Endodermal cell (in vitro differentiated cells): ENCODE data around the gene GPC6. TPM values are rescaled to one million over a fixed set of nuclear protein-coding genes. Genes with fewer than 3 reads are reported as not detected.

ENCODE experiments used
- DNase-seq: peaks from one replicate; pipeline ENCODE4 v3.0.0-alpha.2; 2017
- H3K27ac ChIP-seq: 2 replicates; pipeline ENCODE4 v1.5.1; 2013; ENCODE audit warnings: mild to moderate bottlenecking, low read depth, low read length, moderate library complexity
- H3K27me3 ChIP-seq: 2 replicates; pipeline ENCODE4 v1.6.1; 2013; ENCODE audit warnings: mild to moderate bottlenecking, low read length, moderate library complexity; ENCODE audit not compliant: insufficient read depth, control insufficient read depth, poor library complexity, severe bottlenecking
- H3K36me3 ChIP-seq: 2 replicates; pipeline ENCODE4 v1.7.0; 2013; ENCODE audit warnings: mild to moderate bottlenecking, low read length, moderate library complexity; ENCODE audit not compliant: control insufficient read depth, insufficient read depth
- H3K4me1 ChIP-seq: one replicate; pipeline ENCODE4 v1.7.0; 2013; ENCODE audit warnings: low read length; ENCODE audit not compliant: control insufficient read depth, insufficient read depth
- H3K4me3 ChIP-seq: 2 replicates; pipeline ENCODE4 v1.5.1; 2013; ENCODE audit warnings: mild to moderate bottlenecking, low read length, moderate library complexity
- H3K9ac ChIP-seq: 2 replicates; pipeline ENCODE4 v1.6.1; 2013; ENCODE audit warnings: mild to moderate bottlenecking, low read length, moderate library complexity; ENCODE audit not compliant: poor library complexity, severe bottlenecking; ENCODE audit errors: extremely low read depth
- H3K9me3 ChIP-seq: 2 replicates; pipeline ENCODE4 v1.6.1; 2013; ENCODE audit warnings: mild to moderate bottlenecking, low read length, moderate library complexity; ENCODE audit not compliant: control insufficient read depth
- H3K27ac Mint-ChIP-seq: 2 replicates; pipeline ENCODE4 v1.8.0; 2020; ENCODE audit warnings: mixed read lengths
- H3K27me3 Mint-ChIP-seq: 2 replicates; pipeline ENCODE4 v1.8.0; 2021; ENCODE audit warnings: mild to moderate bottlenecking, mixed read lengths; ENCODE audit not compliant: insufficient read depth
- H3K36me3 Mint-ChIP-seq: 2 replicates; pipeline ENCODE4 v1.8.0; 2020; ENCODE audit warnings: low read depth, mixed read lengths
- H3K4me1 Mint-ChIP-seq: 2 replicates; pipeline ENCODE4 v1.8.0; 2020; ENCODE audit warnings: mixed read lengths
- H3K4me3 Mint-ChIP-seq: 2 replicates; pipeline ENCODE4 v1.8.0; 2020; ENCODE audit warnings: mild to moderate bottlenecking, moderate library complexity, mixed read lengths
- H3K9me3 Mint-ChIP-seq: 2 replicates; pipeline ENCODE4 v1.8.0; 2020; ENCODE audit warnings: mild to moderate bottlenecking, mixed read lengths
- WGBS, 2 experiments: methylation state at CpG; one replicate each; pipeline versions ENCODE4 v1.1.5 to v1.1.7; 2013; ENCODE audit warnings: missing lambda C conversion rate in 2 of 2, mixed read lengths in 1 of 2; ENCODE audit not compliant: insufficient coverage in 1 of 2, insufficient read length in 1 of 2; 5-methylcytosine and 5-hydroxymethylcytosine counted together
- total RNA-seq, 2 donors: library from RNA; stranded (reverse); fragmentation: NEBNext Ultra II Directional in 1 of 2; extraction: Animal tissue kit (Norgen Biotek cat#: 25700) in 1 of 2; gene quantifications; 2 replicates in 1 of 2; 3 replicates in 1 of 2; pipeline ENCODE4 v1.2.1, GENCODE V29; 2021
- TF ChIP-seq, protein P1 (sequence below): fragments of 200-600 bp; sonication (generic); conservative IDR thresholded peaks from 2 replicates; pipeline ENCODE4 v1.5.0; 2021; ENCODE audit warnings: antibody characterized with exemption, mild to moderate bottlenecking

The GPC6 gene
- total RNA-seq, 2 donors from 2014 or later = 69.6 to 80.4 TPM

DNA sequence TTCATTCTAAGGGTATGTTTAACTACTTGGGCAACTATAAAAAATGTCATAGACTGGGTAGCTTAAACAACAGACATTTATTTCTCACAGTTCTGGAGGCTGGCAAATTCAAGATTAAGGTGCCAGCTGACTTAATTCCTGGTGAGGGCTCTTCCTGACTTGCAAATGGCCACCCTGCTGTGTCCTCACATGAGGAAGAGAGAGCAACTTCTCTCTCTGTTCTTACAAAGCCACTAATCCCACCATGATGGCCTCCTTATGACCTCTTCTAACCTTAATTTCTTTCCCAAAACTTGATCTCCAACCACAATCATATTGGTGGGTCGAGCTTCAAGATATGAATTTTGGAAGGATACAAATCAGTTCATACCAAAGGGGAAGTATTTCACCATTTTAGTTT lies 853.9 kb downstream of the GPC6 start:
- Histone ChIP-seq H3K9ac (no peak overlapping the region), H3K27ac (no peak overlapping the region), H3K4me1 (no peaks in the 10 kb centered on the region), H3K36me3 (no peaks in the 10 kb centered on the region), H3K27me3 (no peaks in the 10 kb centered on the region), H3K9me3 (peaks cover 21% of the 10 kb centered on the region), H3K4me3 (no peak overlapping the region)
- DNase-seq = peak; percentile 60
- TF ChIP-seq, protein P1, sequence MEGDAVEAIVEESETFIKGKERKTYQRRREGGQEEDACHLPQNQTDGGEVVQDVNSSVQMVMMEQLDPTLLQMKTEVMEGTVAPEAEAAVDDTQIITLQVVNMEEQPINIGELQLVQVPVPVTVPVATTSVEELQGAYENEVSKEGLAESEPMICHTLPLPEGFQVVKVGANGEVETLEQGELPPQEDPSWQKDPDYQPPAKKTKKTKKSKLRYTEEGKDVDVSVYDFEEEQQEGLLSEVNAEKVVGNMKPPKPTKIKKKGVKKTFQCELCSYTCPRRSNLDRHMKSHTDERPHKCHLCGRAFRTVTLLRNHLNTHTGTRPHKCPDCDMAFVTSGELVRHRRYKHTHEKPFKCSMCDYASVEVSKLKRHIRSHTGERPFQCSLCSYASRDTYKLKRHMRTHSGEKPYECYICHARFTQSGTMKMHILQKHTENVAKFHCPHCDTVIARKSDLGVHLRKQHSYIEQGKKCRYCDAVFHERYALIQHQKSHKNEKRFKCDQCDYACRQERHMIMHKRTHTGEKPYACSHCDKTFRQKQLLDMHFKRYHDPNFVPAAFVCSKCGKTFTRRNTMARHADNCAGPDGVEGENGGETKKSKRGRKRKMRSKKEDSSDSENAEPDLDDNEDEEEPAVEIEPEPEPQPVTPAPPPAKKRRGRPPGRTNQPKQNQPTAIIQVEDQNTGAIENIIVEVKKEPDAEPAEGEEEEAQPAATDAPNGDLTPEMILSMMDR = no peak
- Mint-ChIP-seq H3K27me3 (peaks cover 2% of the 10 kb centered on the region), H3K9me3 (peaks cover 20% of the 10 kb centered on the region), H3K4me1 (peaks cover 13% of the 10 kb centered on the region), H3K27ac (no peak overlapping the region), H3K36me3 (peaks cover 13% of the 10 kb centered on the region), H3K4me3 (no peak overlapping the region)
- WGBS, 2 experiments = 85% methylated on average over 1 of the region's 1 CpG; no CpG with 5 or more reads in 1 of the 2 experiments

DNA sequence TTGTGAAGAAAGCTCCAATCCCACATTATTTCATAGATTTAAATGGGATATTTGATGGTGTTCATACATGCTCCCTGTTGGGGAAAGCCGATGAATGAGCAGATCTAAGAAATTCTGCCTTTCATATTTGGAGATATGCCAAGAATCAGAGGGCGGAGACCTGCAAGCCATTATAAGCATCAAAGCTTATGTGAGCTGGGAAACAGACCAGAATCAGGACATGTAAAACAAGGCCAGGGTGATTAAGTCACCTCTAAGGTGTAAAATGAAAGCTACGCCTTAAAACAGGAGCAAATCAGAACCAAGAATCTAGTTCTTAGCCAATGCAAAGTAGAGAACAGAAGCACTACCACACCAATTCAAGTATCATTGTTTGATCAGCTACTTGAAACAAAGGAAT lies 860.5 kb downstream of the GPC6 start:
- DNase-seq = no peak
- Histone ChIP-seq H3K9me3 (peaks cover under 1% of the 10 kb centered on the region), H3K36me3 (no peaks in the 10 kb centered on the region), H3K27me3 (no peaks in the 10 kb centered on the region), H3K4me1 (no peaks in the 10 kb centered on the region), H3K9ac (no peak overlapping the region), H3K4me3 (no peak overlapping the region), H3K27ac (no peak overlapping the region)
- no peak overlapping the region for H3K27ac Mint-ChIP-seq
- WGBS, 2 experiments = 91 to 100% methylated on average over 3 of the region's 3 CpGs
- TF ChIP-seq, protein P1 = no peak
- H3K27me3 Mint-ChIP-seq = peaks cover 2% of the 10 kb centered on the region
- peaks cover 6% of the 10 kb centered on the region for H3K4me1 Mint-ChIP-seq
- H3K36me3 Mint-ChIP-seq = peaks cover 2% of the 10 kb centered on the region
- no peak overlapping the region for H3K4me3 Mint-ChIP-seq
- no peaks in the 10 kb centered on the region for H3K9me3 Mint-ChIP-seq

DNA sequence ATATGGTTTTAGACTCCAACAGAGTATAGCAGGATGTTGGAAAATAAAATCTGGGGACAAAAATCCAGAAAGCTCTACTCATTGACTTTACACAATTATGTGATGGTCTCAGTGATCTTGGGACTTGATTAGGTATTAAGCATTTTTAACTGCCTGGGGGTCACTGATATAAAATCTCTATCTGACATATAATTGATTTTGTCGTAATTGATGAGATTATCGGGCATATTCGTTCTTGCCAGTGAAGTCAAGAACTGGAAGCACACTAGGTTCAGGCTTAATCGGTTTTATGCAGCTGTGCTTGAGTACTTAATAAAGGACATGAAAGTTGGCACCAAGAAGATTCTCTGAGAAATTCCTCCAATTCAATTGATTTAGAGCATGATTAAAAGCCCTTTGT lies 862.1 kb downstream of the GPC6 start:
- no peak overlapping the region for H3K27ac Mint-ChIP-seq
- TF ChIP-seq, protein P1 = no peak

More for the DNA sequence above, 862.1 kb downstream of the GPC6 start:
- peaks cover 15% of the 10 kb centered on the region for H3K9me3 ChIP-seq
- Mint-ChIP-seq H3K36me3 (peaks cover 2% of the 10 kb centered on the region), H3K9me3 (peaks cover 10% of the 10 kb centered on the region), H3K4me3 (no peak overlapping the region), H3K27me3 (no peaks in the 10 kb centered on the region), H3K4me1 (peaks cover 6% of the 10 kb centered on the region)
- 33 to 48% methylated on average over 3 to 4 of the region's 4 CpGs for WGBS, 2 experiments
- no peak for DNase-seq
- H3K27ac ChIP-seq = no peak overlapping the region
- no peaks in the 10 kb centered on the region for H3K27me3 ChIP-seq
- no peaks in the 10 kb centered on the region for H3K36me3 ChIP-seq
- no peak overlapping the region for H3K9ac ChIP-seq
- H3K4me1 ChIP-seq = no peaks in the 10 kb centered on the region
- H3K4me3 ChIP-seq = no peak overlapping the region
